Omental fat pad (tissue), 4 donors: ENCODE data around the gene DBF4. TPM values are rescaled to one million over a fixed set of nuclear protein-coding genes. Genes with fewer than 3 reads are reported as not detected.
"Not testable (repeated sequence)": the region's sequence is repeated elsewhere in the genome, so short reads cannot be mapped to it uniquely, and the experiment has no call there.

Experiments
- ATAC-seq: fragments of 150-250 bp; one replicate; pipeline ENCODE4 v1.9.1; 2016; ENCODE audit warnings: mild to moderate bottlenecking, moderate library complexity; ENCODE audit not compliant: low FRiP score
- DNase-seq: peaks from one replicate; pipeline ENCODE4 v3.0.0-alpha.2; 2019; ENCODE audit warnings: low spot score
- CTCF ChIP-seq, 3 donors: fragments of 450-650 bp; IDR thresholded peaks; one replicate each; pipeline ENCODE4 v1.5.1; 2016 to 2017; ENCODE audit warnings: antibody characterized with exemption in 3 of 3, mild to moderate bottlenecking in 3 of 3, moderate library complexity in 2 of 3
- total RNA-seq, 4 donors: library from RNA; depleted of rRNA; stranded (reverse); fragments of >200 nt; gene quantifications; one replicate each; pipeline ENCODE4 v1.1.0, GENCODE V29; 2016

Gene DBF4
- total RNA-seq, 4 donors from 2014 or later, result 7.7 to 21.4 (median 16.1) TPM

- no peak for ATAC-seq
- no peak for TF ChIP-seq CTCF (IDR thresholded peaks at IDR 0.05)
- no peak for DNase-seq
Measured at GRCh38 chr7:87941138-87941537, 64.8 kb downstream of the DBF4 start.

- no peak for DNase-seq
- ATAC-seq, result no peak
- TF ChIP-seq CTCF (IDR thresholded peaks at IDR 0.05), result no peak
Measured at GRCh38 chr7:87944547-87944946, 68.3 kb downstream of the DBF4 start.

- not testable (repeated sequence) for ATAC-seq, DNase-seq
Measured at GRCh38 chr7:87945926-87946325, 69.6 kb downstream of the DBF4 start.

- no peak for DNase-seq
- ATAC-seq, result no peak
- no peak for TF ChIP-seq CTCF (IDR thresholded peaks at IDR 0.05)
Measured at GRCh38 chr7:87948371-87948770, 72.1 kb downstream of the DBF4 start.

Other genes with a start within 250 kb of the DBF4 start
- gene RUNDC3B, start 248.1 kb upstream of the DBF4 start, total RNA-seq, result 1 to 10 TPM; 1.8 to 8.2 (median 3.3) TPM
- 10 to 100 TPM in 2 of 4 donors, 1 to 10 TPM in 2; 5.9 to 22.1 (median 8.2) TPM for gene SLC25A40, start 133 bp upstream of the DBF4 start, total RNA-seq
- gene ADAM22, start 57.8 kb downstream of the DBF4 start, total RNA-seq, result 1 to 10 TPM in 3 of 4 donors, under 1 TPM in 1; 0.82 to 7.3 (median 3.4) TPM